NB4 (cell line): ENCODE data around the gene TENM4.

Source experiments
- DNase-seq: peaks from one replicate; pipeline ENCODE4 v3.0.0; 2010; ENCODE audit warnings: low read depth
- H3K4me3 ChIP-seq: one replicate; pipeline ENCODE4 v1.5.1; 2011; ENCODE audit warnings: mild to moderate bottlenecking, low read depth, low read length, moderate library complexity
- MYC ChIP-seq: IDR thresholded peaks from 2 replicates; pipeline ENCODE4 v1.6.1; 2011; ENCODE audit warnings: low read depth, low read length
- POLR2A ChIP-seq: IDR thresholded peaks from 2 replicates; pipeline ENCODE4 v1.6.1; 2011; ENCODE audit warnings: mild to moderate bottlenecking; ENCODE audit not compliant: insufficient read length; ENCODE audit errors: extremely low read depth
- TF ChIP-seq, protein P1 (sequence below): IDR thresholded peaks from one replicate; pipeline ENCODE4 v1.5.1; 2012; ENCODE audit warnings: low read depth, low read length
- TF ChIP-seq, protein P2 (sequence below): IDR thresholded peaks from 2 replicates; pipeline ENCODE4 v1.6.1; 2011; ENCODE audit warnings: low read depth, low read length

TENM4 gene

DNA sequence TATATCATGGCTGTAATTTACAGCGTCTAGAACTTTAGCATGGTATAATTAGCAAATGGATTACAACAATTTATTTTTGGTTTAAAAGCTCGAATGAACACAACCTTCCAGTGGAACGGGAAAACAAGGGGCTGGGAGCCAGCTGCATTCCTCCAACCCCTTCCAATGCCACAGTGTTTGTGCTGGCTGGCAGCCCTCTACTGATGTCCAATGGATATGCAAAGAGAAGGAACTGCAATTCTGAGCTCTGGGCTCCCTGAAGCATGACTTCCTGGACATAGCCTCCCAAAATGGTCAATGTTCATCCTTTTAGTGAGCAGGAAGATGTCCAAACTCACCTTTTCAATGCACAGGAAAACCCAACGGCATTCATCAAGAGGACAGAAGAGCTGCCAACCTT, 288.3 kb downstream of the TENM4 start:
- DNase-seq = no peak
- no peak overlapping the region for H3K4me3 ChIP-seq

DNA sequence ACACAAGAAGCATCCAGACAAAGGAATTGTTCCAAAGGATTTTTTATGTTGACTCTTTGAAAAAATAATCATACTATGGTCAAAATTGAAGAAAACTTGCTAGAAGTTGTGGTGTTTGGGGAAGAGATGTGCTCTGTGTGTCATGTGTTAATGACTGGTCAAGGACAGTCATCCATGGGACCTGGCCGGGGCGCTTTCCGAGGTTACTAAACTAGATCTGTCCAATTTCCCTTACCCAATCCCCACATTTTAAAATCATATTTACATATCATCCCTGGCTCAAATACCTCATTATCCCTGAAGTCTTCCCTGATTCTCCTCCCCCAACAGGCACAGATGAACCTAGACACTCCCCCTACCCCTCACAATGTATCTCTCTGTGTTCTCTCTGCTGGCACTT, 289.4 kb downstream of the TENM4 start:
- TF ChIP-seq, protein P1, sequence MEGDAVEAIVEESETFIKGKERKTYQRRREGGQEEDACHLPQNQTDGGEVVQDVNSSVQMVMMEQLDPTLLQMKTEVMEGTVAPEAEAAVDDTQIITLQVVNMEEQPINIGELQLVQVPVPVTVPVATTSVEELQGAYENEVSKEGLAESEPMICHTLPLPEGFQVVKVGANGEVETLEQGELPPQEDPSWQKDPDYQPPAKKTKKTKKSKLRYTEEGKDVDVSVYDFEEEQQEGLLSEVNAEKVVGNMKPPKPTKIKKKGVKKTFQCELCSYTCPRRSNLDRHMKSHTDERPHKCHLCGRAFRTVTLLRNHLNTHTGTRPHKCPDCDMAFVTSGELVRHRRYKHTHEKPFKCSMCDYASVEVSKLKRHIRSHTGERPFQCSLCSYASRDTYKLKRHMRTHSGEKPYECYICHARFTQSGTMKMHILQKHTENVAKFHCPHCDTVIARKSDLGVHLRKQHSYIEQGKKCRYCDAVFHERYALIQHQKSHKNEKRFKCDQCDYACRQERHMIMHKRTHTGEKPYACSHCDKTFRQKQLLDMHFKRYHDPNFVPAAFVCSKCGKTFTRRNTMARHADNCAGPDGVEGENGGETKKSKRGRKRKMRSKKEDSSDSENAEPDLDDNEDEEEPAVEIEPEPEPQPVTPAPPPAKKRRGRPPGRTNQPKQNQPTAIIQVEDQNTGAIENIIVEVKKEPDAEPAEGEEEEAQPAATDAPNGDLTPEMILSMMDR = no peak
- TF ChIP-seq MYC (no peak), POLR2A (no peak)
- TF ChIP-seq, protein P2, sequence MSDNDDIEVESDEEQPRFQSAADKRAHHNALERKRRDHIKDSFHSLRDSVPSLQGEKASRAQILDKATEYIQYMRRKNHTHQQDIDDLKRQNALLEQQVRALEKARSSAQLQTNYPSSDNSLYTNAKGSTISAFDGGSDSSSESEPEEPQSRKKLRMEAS = no peak
- no peak for DNase-seq

More for the DNA sequence above, 288.3 kb downstream of the TENM4 start:
- TF ChIP-seq POLR2A = no peak
- TF ChIP-seq, protein P1 = no peak
- TF ChIP-seq, protein P2 = no peak
- TF ChIP-seq MYC = no peak

DNA sequence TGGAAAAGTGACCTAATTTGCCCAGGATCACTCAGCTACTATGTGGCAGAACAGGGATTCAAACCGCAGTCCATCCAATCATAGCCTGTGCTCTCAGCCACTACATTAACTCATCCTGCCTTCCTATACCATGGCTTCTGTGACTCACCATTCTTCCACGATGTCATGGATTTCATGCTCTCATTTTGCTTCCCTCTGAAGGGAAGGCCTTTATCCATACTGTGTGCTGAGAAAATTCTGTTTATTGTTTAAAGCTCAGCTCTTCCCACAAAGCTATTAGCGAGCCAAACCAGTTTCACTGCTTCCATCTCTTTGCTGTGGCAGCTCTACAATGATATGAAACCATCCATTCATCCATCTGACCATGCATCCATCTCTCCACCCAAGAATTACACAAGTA, 289.9 kb downstream of the TENM4 start:
- TF ChIP-seq, protein P1 = no peak
- TF ChIP-seq, protein P2 = no peak
- TF ChIP-seq MYC = no peak
- TF ChIP-seq POLR2A = no peak
- H3K4me3 ChIP-seq = no peak overlapping the region
- DNase-seq = no peak

More for the DNA sequence above, 289.4 kb downstream of the TENM4 start:
- no peak overlapping the region for H3K4me3 ChIP-seq

DNA sequence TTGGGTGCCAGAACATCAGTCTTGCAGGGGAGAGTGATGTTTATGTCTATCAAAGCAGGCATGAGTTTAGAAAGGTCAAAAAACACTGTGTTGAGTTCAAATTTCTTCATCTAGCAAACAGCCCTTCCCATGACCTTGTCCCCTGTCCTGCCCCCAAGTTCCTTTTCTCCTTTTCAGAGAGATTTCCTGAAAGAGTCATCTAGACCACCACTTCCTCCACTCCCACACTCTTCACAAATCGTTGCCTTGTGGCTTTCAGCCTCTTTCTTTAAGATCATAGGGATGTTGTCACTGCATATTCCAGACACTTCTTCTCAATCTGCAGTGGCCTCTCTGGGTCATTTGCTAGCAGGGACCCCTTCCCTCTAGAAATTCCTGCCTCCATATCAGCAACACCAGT, 290.5 kb downstream of the TENM4 start:
- peak; percentile 64 for DNase-seq
- no peak overlapping the region for H3K4me3 ChIP-seq
- TF ChIP-seq, protein P1 = no peak
- TF ChIP-seq, protein P2 = no peak
- TF ChIP-seq MYC (no peak), POLR2A (no peak)

DNA sequence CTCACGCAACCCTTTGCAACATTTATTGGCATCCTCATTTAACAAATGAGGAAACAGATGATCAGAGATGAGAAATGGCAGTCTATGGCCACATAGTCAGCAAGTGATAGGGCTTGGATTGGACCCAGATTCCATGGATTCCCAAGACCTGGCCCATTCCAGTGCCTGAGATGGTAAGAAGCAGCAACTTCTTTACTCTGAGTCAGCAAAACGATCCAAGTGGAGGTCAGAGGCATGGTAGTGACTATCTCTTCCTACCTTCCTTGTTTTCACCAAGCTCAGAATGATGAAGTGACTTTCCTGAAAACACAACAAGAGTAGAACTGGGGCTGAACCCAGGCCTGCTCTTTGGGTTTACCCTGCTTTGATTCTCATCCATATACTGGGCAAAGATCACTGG, 293.1 kb downstream of the TENM4 start:
- DNase-seq = no peak
- H3K4me3 ChIP-seq = no peak overlapping the region
- TF ChIP-seq, protein P2 = no peak
- TF ChIP-seq POLR2A (no peak), MYC (no peak)
- TF ChIP-seq, protein P1 = no peak
